Fibroblast of pulmonary artery (primary cell): ENCODE results near the gene ELP4.
"Not testable (repeated sequence)": the region's sequence is repeated elsewhere in the genome, so short reads cannot be mapped to it uniquely, and the experiment has no call there.

Experiments
- DNase-seq: peaks from one replicate; pipeline ENCODE4 v3.0.0-alpha.2; 2010; ENCODE audit warnings: low read depth
- H3K4me3 ChIP-seq: replicated peaks from 2 replicates; pipeline ENCODE4 v1.5.1; 2011; ENCODE audit warnings: low read depth, mild to moderate bottlenecking, control low read depth, low read length, moderate library complexity
- CTCF ChIP-seq: IDR thresholded peaks from 2 replicates; pipeline ENCODE4 v1.5.1; 2011; ENCODE audit warnings: mild to moderate bottlenecking, control low read depth, low read length, inconsistent platforms; ENCODE audit errors: missing control alignments

The ELP4 gene

GRCh38 chr11:31480930-31481329 is 28.6 kb upstream of the ELP4 start:
- TF ChIP-seq CTCF: no peak

GRCh38 chr11:31484497-31484896 is 25.1 kb upstream of the ELP4 start:
- peak; percentile 11 for DNase-seq
- no peak overlapping the region for H3K4me3 ChIP-seq
- no peak for TF ChIP-seq CTCF

More at GRCh38 chr11:31480930-31481329, 28.6 kb upstream of the ELP4 start:
- no peak overlapping the region for H3K4me3 ChIP-seq
- no peak for DNase-seq

GRCh38 chr11:31487848-31488247 is 21.7 kb upstream of the ELP4 start:
- H3K4me3 ChIP-seq: no peak overlapping the region
- TF ChIP-seq CTCF: peak; percentile 51
- peak; percentile 85 for DNase-seq

- peak; percentile 67 for DNase-seq
- no peak for TF ChIP-seq CTCF
- H3K4me3 ChIP-seq: no peak overlapping the region
Observed at GRCh38 chr11:31492320-31492913, 17.1 kb upstream of the ELP4 start.

GRCh38 chr11:31493235-31493634 is 16.3 kb upstream of the ELP4 start:
- TF ChIP-seq CTCF: no peak
- no peak for DNase-seq
- no peak overlapping the region for H3K4me3 ChIP-seq

GRCh38 chr11:31493762-31494161 is 15.8 kb upstream of the ELP4 start:
- not testable (repeated sequence) for DNase-seq, H3K4me3 ChIP-seq

- no peak for TF ChIP-seq CTCF
- H3K4me3 ChIP-seq: no peak overlapping the region
- DNase-seq: peak; percentile 9
Observed at GRCh38 chr11:31499576-31500178, 9.9 kb upstream of the ELP4 start.
